ENCODE measurements around the gene TSSK6.

The TSSK6 gene

DNA sequence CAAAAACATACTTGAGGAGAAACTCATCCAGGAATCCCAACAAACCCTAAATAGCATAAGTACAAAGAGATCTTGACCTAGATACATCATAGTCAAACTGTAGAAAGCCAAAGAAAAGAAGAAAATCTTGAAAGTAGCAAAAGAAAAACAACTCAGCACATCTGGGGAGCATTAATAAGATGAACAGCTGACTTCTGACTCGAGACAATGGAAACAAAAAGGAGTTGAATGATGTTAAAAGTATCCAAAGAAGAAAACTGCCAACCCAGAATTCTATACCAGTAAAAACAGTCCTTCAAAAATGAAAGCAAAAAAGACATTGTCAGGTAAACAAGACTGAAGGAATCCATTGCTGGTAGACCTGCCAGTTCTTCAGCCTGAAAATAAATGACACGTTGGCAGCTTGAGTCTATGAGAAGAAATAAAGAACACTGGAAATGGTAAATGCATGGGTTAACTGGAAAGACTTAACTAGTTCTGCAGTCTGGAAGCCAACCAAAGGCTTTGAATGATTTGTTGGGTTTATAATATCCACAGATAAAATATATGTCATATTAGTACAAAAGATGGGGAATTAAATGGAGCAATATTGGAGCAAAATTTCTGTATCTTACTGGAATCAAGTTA, 46.8 kb downstream of the TSSK6 start:
- no peak overlapping the region for H3K4me3 ChIP-seq (ENCODE audit: low read length in 2 of 2)
- peaks cover 13 to 23% of the 10 kb centered on the region in 2 donors for H3K36me3 ChIP-seq (ENCODE audit: control insufficient read depth in 2 of 2, insufficient read depth in 2 of 2, low read length in 2 of 2)
- H3K27ac ChIP-seq (ENCODE audit: low read length) = no peak overlapping the region
- no peaks in the 10 kb centered on the region for H3K27me3 ChIP-seq (ENCODE audit: control insufficient read depth in 1 of 2, insufficient read depth in 2 of 2, low read length in 2 of 2)
- H3K4me1 ChIP-seq (ENCODE audit: control insufficient read depth, insufficient read depth, low read length) = peaks cover 17% of the 10 kb centered on the region
- peaks cover 3 to 13% of the 10 kb centered on the region in 2 donors for H3K9me3 ChIP-seq (ENCODE audit: control insufficient read depth in 2 of 2, low read length in 2 of 2)
- no peak overlapping the region for H3K9ac ChIP-seq (ENCODE audit: low read length in 2 of 2)

DNA sequence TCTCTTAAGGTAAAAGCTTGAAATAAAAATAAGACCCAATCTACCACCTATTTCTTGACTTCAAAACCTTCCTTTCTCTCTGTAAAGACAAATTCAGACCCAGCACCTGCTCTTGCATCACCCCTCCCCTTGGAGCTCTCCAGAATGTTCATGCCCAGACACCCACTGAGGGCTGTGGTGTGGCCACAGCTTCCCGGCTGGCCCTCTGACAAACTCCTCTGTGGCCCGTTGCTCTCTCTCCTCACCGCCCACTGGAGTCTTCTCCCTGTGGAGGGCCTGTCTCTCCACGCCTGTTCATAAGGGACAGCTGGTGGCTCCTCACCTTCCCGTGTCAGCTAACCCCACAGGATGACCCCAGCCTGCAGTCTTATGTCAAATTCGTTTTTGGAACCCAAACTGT, 49.1 kb downstream of the TSSK6 start:
- H3K4me3 ChIP-seq (ENCODE audit: low read length in 2 of 2) = no peak overlapping the region
- H3K27me3 ChIP-seq (ENCODE audit: control insufficient read depth in 1 of 2, insufficient read depth in 2 of 2, low read length in 2 of 2) = no peaks in the 10 kb centered on the region
- peaks cover 11 to 17% of the 10 kb centered on the region in 2 donors for H3K36me3 ChIP-seq (ENCODE audit: control insufficient read depth in 2 of 2, insufficient read depth in 2 of 2, low read length in 2 of 2)
- no peak overlapping the region for H3K9ac ChIP-seq (ENCODE audit: low read length in 2 of 2)
- peaks cover 38% of the 10 kb centered on the region for H3K4me1 ChIP-seq (ENCODE audit: control insufficient read depth, insufficient read depth, low read length)
- H3K27ac ChIP-seq (ENCODE audit: low read length) = no peak overlapping the region
- H3K9me3 ChIP-seq (ENCODE audit: control insufficient read depth in 2 of 2, low read length in 2 of 2) = peaks cover 3 to 13% of the 10 kb centered on the region in 2 donors

DNA sequence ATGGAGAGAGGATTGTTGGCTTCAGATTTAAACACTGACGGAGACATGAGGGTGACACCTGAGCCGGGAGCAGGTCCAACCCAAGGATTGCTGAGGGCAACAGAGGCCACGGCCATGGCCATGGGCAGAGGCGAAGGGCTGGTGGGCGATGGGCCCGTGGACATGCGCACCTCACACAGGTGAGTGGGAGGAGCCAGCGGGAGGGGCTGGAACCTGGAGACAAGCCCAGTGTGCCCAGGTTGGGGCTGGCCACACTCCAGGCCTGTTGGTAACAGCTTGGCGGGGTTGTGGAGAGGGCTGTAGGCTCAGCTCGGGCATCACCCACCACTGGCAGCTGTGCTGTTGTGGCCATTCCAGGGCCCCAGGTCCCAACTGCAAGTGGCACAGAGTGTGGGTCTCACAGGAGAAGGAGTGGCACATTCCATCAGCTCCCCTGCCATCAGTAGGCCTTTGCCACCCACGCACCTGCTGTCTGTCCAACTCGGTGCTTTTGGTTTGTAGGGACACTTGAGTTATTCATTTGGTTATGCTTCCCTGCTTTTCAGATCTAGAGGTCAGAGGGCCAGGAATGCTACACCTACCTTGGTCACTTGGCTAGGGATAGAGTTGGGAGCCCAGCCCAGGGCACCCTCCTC, 49.8 kb downstream of the TSSK6 start:
- Histone ChIP-seq H3K4me1 (ENCODE audit: control insufficient read depth, insufficient read depth, low read length) (peaks cover 44% of the 10 kb centered on the region), H3K9ac (ENCODE audit: low read length in 2 of 2) (no peak overlapping the region), H3K27ac (ENCODE audit: low read length) (no peak overlapping the region)

DNA sequence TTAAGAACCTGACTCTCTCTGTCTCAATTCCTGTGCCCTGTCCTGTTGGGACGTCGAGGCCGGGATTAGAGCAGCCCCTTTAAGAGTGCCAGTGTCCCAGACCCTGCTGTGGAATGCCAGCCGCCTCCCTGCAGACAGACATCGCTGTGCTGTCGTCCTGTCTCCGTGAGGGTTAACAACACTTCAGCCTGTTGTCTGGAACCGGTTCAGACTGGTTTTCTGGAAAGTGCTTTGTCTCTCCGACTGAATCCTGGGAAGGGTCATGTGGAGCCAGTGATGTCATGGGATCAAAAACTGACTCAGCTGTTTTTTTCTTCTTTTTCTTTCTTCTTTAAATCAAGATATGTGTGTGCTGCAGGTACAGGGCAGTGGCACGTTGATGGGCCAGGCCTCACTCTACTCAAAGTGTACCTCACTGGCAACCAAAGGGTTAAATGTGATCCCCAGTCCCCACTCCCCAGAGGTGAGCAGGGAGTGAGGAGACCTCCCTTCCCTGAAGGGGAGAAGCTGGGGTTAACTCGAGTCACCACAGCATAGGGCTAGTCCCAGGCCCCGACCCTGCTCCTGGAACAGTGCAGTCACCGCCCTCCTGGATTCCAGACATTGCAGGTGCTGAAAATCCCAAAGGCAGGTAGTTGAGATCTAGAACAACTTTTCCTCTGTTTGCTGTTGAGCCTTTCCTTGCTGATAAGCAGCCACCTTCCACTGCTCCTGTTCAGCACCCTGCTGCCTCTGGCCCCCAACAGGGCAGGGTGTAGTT, 50.8 kb downstream of the TSSK6 start:
- peak overlapping the region; percentile 84 for H3K27ac ChIP-seq (ENCODE audit: low read length)
- H3K27me3 ChIP-seq (ENCODE audit: control insufficient read depth in 1 of 2, insufficient read depth in 2 of 2, low read length in 2 of 2) = no peaks in the 10 kb centered on the region
- peak overlapping the region in 1 of 2 donors; percentile 21 for H3K9ac ChIP-seq (ENCODE audit: low read length in 2 of 2)
- H3K9me3 ChIP-seq (ENCODE audit: control insufficient read depth in 2 of 2, low read length in 2 of 2) = peaks cover 3 to 13% of the 10 kb centered on the region in 2 donors
- H3K36me3 ChIP-seq (ENCODE audit: control insufficient read depth in 2 of 2, insufficient read depth in 2 of 2, low read length in 2 of 2) = peaks cover 11 to 17% of the 10 kb centered on the region in 2 donors
- peaks cover 53% of the 10 kb centered on the region for H3K4me1 ChIP-seq (ENCODE audit: control insufficient read depth, insufficient read depth, low read length)
- H3K4me3 ChIP-seq (ENCODE audit: low read length in 2 of 2) = peak overlapping the region; percentile 15 to 59

More for the DNA sequence above, 49.8 kb downstream of the TSSK6 start:
- H3K4me3 ChIP-seq (ENCODE audit: low read length in 2 of 2) = no peak overlapping the region
- no peaks in the 10 kb centered on the region for H3K27me3 ChIP-seq (ENCODE audit: control insufficient read depth in 1 of 2, insufficient read depth in 2 of 2, low read length in 2 of 2)
- peaks cover 11 to 17% of the 10 kb centered on the region in 2 donors for H3K36me3 ChIP-seq (ENCODE audit: control insufficient read depth in 2 of 2, insufficient read depth in 2 of 2, low read length in 2 of 2)
- peaks cover 3 to 13% of the 10 kb centered on the region in 2 donors for H3K9me3 ChIP-seq (ENCODE audit: control insufficient read depth in 2 of 2, low read length in 2 of 2)
